Globus pallidus (tissue), 1 donor: Measurements from ENCODE around the gene PLEKHA7.
A peak's percentile ranks its signal among the peaks of the same experiment; 100 is the strongest.

Source experiments
- DNase-seq: peaks from one replicate; pipeline ENCODE4 v3.0.0-alpha.2; 2015; ENCODE audit warnings: low spot score

Gene PLEKHA7

DNA sequence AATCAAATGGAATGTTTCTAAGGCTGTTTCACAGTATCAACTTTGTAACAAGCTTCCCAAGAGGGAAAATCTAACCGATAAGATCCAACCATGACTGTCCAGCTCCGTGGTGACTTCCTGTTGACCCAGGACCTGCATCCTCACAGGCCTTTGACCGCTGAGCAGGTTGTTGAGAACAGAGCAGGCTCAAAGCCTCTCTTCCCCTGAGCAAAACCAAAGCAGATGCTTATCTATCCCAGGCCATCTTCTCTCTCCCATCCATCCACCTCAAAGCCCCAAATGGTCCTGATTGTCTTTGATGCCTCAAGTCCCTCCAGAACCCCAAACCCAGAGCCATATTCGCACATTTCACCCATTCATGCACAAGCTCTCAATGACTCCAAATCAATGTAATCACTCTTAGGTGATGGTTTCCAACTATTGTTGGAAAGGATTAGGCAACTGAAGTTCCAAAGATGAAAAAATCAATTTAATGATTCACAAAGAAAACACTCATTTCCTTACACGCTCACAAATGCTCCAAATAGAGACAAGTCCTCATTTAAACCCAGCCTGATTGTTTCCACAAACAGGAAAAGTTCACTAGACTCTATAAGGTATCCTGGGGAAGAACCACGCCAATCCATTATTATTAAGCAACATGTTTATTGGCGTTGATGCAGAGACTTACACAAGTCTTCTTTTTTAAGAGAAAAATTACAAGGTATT is 227.0 kb downstream of the PLEKHA7 start:
- DNase-seq = no peak

DNA sequence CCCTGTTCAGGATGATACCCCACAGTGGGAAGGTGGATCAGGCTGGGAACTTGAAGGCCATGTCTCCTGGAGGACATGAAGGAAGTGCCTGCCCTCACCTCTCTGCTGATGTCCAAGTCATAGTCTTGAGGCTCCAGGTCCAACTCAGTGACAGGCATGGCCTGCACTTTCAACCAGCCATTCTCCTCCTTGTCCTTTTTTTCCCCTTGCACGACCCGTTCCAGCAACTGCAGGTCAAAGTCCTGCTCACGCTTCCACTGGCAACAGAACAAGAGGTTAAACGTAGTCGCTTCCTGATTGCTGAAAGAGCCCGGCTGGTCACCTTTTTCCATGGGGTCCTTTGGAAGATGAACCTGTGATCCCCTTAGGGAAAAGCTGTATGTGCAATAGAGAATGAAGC is 228.1 kb downstream of the PLEKHA7 start:
- DNase-seq = no peak

DNA sequence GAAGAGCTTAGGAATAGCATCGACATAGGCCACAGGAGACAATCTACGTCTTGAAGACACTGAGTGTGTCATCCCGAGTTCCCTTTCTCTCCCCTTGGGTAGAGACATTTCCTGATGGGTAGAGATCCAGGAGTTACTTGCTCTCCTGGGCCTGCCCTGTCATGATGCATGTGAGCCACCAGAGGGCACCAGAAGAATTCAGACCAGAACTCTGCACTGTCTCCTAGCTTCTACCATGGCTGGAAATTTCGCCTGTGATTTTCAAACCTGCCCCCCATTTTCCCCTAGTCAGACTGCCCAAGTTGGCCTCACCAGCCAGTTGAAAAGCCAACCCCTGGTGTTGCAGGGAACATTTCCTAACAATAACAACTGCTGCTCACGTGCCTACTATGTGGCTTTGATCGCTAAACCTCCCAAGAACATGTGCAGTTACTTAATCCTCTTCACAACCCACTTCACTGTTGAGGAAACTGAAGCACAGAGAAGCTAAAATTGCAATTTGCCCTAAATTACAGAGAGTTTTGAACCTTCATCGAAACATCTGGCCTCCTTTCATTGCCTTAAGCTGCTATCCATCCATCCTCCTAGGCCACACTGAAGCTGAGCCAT is 228.6 kb downstream of the PLEKHA7 start:
- peak; percentile 70 for DNase-seq

DNA sequence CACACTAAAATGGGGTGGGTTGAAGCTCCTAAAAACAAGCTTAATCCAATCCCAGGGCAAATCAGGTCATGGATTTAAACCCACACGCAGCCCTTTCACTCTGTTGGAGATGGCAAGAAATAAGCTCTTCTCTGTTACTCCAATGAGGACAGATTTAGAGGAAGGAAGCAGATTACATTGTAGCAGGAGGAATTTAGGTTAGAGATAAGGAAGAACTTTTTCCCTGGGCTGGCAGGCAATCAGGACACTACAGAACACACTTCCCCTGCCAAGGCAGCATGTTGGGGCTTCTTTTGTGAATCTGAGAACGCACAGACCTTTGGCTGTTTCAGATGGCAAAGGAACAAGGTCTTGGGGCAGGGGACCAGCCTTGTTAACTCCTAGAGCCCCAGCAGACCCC is 229.5 kb downstream of the PLEKHA7 start:
- DNase-seq = no peak

DNA sequence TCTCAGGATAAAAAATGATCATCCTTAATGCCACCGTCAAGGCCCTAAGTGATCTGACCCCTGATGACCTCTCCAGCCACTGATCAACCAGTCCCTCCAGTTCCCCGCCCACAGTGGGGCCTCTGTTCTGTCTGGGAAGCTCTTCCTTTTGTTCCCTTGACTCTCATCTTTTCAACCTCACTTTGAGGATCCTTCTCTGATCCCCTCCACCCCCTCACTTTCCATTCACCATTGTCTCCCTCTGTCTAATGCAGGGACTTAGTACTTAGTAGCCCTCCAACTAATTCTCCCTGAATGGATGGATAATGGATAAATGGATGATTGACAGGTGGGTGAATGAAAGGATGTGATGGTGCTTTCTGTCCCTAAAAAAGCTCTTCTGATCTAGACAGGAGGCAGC is 230.1 kb downstream of the PLEKHA7 start:
- DNase-seq = no peak

DNA sequence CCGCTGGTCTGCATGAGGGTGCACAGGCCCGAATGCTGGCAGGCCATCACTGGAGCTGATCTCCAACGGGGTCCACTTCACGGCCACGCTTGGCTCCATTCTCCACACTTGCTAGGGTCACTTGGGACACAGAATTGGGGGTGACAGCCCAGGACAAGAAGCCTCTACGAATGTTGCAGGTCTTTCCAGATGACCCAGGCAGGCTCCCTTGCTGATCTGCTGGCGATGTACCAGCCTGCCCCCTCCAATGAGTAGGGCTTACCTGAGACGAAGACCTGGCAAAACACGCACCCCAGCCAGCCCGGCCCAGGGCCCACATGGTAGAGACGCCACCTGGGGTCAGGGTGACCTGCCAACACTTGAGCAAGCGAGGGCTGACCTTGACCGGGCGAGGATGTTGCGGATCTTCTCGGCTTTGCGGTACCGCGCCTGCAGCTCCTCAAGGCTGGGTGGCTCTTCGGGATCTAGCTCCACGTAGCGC is 230.9 kb downstream of the PLEKHA7 start:
- no peak for DNase-seq

DNA sequence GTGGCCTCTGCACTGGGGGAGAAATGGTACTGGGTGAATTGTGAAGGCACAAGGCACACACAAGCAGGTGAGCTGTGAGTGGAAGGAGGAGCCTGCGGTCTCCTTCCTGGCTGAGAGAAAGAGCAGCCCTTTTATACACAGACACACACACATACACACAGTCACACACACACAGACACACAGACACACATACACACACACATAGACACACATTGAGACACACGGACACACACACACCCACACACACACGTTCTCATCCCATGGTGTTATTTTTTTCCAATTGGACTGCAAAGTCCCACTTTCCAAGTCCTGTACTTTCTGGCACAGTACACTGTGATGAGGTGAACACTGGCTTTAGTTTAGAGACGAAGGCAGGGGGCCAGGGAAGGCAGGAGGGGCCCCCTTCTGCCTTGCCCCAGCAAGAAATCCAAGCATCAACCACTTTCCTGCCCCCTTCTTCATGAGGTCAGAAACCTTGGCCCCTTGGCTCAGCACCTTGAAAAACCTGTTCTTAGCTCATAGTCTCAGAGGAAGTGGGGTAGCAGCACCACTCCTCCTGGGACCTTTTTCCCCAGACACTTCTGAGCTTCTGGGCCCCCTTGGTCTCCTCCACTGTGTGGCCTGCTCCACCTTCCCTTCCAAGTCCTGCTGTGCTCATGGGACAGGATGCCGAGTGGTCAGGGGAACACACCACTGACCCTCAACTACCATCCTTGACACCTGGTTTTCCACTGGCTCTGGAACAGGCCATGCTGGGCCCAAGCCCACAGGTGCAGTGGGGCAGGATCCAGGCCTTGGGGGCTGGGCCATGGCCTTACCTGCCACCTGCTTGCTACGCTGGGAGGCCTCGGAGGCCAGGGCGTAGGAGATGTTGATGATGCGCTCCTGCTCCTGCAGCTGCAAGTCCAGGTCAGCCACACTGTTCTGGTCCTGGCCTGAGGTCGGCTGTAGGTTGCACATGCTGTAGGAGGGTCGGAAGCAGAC is 232.0 kb downstream of the PLEKHA7 start:
- no peak for DNase-seq

DNA sequence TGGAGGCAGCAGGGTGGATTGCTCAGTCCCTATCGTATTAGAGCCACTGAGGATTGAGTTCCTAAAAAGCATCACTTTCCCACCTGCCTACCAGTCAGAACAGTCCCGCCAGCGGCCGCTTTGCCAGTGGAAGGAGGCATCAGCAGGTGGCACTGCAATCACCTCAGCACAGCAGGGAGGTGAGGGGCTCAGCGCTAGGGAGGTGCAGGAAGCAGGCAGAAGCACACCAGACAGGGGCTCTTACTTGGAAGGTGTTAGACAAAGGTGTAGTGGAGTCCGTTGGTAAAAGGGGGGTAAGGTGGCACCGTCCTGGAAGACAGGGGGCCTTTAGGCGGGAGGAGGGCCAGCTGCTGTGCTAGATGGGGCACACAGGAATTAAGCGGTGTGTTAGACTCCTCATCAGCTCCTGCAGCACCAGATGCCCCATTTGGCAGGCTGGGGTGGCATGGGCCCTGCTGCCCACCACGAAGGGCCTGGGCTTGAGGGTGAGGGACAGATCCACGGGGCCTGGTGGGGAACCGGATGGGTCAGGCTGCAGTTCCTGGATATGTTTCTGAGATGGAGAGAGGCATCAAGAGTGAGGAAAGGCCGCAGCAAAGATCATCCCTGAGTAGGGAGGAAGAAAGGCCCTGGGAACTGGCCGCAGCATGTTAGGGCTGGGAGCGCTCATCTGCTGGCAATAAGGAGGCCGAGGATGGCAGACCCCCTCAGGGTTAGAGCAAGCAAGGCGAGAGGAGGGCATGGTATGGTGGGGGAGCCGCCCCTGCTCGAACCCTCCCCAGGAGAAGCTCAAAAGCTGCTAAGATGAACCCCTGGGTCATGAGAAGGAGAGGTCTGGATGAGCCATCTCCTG is 233.3 kb downstream of the PLEKHA7 start:
- DNase-seq = no peak

DNA sequence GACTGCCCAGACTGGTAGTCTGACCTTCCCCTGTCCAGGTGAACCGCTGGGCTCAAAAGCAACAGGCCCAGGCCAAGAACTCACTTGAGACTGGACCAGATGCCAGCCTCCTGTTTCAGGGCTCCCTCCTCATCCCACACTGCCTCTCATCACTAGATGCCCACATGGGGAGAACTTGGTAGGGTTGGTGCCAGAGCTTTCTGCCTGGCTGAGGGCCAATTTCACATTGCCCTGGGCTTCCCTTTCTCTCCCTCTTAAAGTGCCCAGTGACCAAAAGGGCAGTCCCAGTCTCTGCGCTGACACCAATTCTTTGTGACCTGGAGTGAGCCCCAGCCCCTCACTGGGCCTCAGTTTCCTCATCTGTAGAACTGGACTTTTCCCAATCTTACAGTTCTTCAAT is 234.1 kb downstream of the PLEKHA7 start:
- no peak for DNase-seq

DNA sequence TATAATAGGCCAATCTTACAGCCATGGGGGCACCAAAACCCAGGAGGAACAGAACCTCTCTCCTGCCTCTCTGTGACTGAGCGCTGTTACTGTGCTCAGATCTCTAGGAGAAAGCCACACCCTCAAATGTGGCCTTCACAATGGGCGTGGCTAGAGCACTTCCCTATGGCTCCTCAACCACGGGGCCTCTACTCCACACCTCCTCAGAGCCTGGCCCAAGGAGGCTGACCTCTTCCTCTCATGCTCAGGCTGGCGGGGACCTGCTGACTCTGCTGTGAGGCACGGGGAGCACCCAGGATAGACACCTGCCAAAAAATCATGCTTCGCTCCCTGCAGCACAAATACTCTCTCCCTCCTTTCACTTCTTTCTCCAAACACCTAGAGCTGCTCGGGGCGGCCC is 234.8 kb downstream of the PLEKHA7 start:
- DNase-seq = no peak

DNA sequence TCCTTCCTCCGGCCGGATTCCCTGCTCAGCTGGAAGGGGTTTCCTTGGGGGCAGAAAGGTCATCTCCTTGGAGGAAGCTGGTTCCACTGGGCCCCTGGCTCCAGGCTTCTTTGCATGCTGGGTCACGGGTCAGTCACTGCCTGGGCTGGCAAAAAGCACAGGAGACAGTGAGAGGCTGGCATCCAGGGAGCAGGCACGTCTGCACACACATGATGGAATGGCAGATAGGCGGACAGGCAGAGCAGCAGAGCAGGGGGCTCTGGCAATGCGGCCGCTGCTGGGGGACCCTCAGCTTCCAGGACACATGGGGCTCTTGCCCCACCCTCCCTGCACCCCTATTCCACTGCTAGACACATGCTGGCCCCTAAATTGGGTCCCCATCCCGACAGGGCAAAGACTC is 235.3 kb downstream of the PLEKHA7 start:
- DNase-seq = no peak

DNA sequence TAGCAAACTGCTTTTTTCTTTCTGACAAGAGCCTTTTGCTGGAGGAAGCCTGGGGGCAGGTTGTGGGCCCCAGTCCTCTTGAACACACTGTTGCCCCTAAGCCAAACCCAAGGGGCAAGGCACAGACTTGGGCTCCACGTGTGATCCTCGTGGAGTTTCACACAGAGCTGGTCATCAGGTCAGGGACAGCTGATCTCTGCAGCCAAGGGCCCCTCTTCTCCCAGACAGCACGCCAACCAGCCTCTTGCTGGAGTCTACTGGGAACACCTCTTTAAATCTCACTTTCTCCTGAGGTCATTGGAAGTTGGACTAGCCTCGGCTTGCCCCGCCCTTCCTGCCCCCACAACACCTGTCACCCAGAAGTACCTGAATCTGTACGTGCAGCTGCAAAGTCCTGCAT is 235.9 kb downstream of the PLEKHA7 start:
- DNase-seq = no peak

DNA sequence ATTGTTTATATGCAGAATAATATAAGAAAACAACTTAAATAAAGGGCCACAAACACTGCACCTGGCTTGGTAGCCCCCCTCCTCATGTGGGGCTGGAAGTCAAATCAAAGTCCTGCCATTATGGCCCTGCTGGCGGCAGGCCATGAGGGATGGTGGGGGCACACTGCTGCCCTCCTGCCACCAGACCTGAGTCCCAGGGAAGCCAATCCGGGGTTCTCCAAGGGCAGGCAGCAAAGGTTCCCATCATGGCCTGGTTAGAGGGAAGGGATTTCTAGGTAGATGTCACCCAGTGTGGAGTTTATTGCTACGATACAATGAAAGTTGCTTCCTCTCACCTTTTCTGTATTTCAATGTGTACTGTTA is 236.6 kb downstream of the PLEKHA7 start:
- DNase-seq = no peak

DNA sequence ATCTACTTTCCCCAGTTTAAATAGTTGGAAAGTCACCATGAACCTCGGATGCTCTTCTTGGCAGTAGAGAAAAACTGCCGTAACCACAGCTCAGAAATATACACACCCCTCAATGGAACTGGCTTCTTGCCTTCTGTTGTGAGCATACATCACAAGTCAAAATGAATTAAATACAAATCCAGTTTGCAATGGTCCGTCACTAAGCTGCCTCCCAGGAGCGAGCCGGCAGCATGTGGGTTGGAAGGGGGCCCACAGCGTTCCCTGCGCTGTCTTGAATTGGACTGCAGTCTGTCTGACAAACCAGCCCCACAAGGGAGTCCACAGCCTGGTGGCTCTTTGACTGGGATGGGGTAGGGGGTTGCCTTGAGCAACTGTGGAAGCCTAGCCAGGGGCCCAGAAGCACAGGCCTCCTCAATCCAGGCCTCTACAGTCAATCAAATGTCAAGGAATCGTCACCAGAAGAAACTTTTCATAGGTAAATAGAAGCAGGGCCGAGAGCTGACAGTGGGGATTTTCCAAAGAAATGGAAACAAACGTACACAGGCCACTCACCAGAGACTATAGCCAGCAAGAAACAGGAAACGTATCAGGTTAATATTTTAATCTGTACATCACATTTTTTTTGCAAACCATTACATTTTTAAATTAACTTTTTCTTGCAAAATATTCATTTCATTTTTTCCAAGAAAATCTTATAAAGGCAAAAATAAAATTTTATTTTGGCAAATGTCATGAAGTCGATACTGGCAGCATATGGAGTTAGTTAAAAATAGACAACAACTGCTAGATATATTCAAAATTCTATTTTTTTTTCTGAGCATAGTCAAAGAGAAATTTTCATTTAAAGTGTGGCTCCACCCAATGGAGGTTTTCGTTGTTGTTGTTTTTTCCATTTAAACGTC is 237.3 kb downstream of the PLEKHA7 start:
- DNase-seq = no peak

DNA sequence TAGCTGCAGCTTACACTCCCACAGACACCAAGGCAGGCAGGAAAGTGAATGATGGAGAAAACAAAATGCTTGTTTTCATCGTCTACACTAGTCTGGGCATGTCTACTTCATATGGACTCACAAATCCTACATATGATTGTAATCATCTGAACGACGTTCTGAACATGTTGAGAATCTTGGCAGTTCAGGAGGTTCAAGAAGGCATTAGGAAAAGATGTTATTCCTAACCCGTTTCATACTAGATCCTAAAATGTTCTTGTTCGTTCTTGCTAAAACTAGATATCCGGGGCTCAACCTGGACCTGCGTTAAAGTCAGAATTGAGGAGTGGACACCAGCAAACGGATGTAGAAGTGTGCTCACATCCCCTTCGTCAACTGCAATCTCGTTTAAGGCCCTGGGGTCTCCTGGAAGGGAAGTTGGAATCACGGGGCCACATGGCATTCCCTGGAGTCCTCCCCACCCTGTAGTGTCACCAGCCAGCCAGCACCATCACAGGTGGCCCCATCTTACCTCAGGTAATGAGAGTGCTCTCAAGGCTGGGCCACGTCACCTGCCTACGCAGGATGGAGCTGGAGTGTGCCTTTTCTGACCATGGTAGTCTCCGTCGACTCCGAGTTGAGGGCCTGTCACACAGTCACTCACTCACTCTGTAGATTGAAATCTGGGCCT is 238.5 kb downstream of the PLEKHA7 start:
- DNase-seq = no peak

DNA sequence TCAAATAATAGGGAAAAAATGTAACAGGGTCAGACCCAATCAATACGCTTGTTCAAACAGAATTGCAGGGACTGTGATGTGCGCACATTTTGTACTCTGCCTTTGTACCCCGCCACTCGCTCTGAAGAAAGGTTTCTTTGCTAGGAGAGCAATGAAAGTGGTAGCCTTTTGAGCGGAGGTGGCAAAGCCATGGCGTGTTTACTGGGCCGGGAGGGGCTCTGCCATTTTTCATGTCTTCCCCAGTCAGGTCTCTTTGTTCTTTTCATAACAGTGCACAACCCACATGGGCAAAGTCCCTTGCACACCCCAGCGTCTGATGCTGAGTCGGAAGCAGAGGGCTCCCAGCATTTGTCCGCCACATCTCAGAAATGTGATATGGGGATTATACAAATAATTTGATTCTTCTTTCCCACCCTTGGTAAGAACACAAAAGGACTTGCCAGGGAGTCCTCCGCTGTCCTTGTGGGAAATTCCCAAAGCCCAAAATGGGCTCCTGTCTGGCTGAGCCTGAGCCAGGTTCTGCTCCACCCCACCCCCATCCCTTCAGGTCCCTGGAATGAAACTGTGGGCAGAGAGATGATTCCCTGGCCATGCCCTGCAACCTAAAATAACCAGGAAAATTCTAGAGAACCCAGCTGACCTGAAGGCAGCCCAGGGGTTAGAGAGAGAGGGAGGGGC is 239.1 kb downstream of the PLEKHA7 start:
- no peak for DNase-seq

DNA sequence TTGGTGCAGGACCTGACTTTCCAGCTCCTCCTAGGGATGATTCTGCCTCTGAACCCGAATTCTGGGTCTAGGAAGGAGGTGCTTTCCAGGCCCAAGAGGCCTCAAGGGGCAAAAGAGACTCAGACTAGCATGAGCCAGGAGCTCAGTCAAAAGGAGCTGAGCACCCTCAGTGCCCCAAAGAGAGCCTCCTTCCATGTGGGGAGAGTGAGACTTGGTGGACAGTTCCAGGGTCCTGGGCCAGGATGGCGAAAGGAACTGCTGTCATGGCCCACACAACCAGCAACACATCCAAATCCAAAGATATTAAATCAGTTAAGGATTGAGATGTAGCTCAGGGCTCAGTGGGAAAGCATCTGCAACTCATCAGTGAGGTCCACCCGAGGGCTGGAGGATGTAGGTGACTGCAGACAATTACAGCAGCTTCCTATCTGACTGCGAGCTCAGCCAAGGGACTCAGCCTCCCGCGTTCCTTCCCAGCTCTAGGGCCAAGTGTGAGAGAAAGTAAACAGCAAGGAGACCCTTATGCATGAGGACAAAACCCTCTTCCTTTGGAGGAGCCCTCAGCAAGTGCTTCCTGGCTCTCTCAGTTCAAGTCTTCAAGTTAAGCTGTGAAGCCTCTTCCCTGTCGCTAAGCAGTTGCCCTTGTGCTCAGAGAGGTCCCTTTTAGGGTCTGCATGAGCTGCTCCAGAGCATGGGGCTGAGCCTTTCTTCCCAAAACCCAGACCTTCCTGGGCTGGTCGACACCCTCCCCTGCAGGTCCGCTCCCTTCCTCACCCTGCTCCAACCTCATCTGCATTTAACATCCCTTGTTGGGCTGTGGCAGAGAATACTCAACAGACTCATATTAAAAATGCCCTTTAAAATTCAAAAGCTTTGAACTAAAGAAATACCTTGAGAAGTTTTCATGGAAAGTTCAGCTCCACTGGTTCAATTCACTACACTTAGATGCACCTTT is 240.0 kb downstream of the PLEKHA7 start:
- no peak for DNase-seq

DNA sequence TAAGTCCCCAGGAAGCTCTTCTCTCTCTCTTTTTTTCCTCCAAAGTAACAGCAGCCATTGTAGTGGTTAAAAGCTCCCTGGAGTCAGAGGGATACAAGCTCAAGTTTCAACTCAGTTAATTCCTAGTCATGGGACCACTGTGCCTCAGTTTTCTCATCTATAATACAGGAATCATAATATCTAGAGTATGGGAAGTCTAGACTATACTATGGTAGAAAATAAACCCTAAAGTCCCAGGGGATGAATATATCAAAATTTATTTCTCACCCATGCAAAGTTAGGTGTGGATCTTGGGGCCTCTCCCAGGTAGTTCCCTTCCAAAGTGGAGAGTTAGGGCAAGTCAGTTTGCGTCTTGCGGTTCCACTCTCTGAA is 242.1 kb downstream of the PLEKHA7 start:
- DNase-seq = no peak
